AG04449 (cell line): ENCODE results near the gene PIK3AP1.

Experiments used
- CTCF ChIA-PET: fragments of 350-600 bp; formaldehyde crosslinking; extraction: SDS; loops from one replicate; lab custom pipeline; 2021; ENCODE audit warnings: antibody characterized with exemption; lab: Yijun Ruan, JAX
- POLR2A ChIA-PET: fragments of 400-600, 350-600 bp; formaldehyde crosslinking; extraction: SDS; loops from one replicate; lab custom pipeline; 2020; ENCODE audit warnings: antibody characterized with exemption, inconsistent platforms; lab: Yijun Ruan, JAX
- DNase-seq: peaks from one replicate; pipeline ENCODE4 v3.0.0-alpha.2; 2010; ENCODE audit warnings: low read depth, low spot score
- H3K4me3 ChIP-seq: 2 replicates; pipeline ENCODE4 v1.5.1; 2011; ENCODE audit warnings: low read depth, mild to moderate bottlenecking, control low read depth, low read length
- TF ChIP-seq, protein P1 (sequence below): IDR thresholded peaks from one replicate; pipeline ENCODE4 v1.5.1; 2011; ENCODE audit warnings: mild to moderate bottlenecking, moderate library complexity, low read length, control low read depth, inconsistent platforms; ENCODE audit not compliant: insufficient read depth; ENCODE audit errors: missing control alignments

The PIK3AP1 gene

DNA sequence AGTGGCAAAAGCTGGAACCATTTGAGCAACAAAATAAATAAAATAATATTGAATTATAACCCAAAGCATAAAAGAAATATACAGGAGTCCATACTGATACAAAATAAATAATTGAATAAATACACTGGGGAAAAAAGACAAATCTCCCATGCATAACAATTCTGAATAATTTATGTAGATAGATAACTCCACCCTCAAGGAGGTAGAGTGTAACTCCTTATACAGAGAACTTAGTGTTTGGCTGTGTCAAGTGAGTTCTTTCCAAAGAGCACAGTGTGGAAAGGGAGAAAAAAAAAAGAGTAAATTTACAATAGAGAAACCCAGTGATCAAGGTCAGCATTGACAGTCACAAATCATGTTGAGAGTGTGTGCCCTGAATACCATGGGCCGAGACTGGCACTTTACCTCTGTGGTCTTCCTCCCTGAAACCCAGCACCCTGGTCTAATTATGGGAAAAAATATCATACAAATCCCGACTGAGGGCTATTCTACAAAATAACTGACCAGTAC lies 5.5 kb downstream of the PIK3AP1 start:
- CTCF ChIA-PET: no interaction called here
- DNase-seq: no peak
- TF ChIP-seq, protein P1, sequence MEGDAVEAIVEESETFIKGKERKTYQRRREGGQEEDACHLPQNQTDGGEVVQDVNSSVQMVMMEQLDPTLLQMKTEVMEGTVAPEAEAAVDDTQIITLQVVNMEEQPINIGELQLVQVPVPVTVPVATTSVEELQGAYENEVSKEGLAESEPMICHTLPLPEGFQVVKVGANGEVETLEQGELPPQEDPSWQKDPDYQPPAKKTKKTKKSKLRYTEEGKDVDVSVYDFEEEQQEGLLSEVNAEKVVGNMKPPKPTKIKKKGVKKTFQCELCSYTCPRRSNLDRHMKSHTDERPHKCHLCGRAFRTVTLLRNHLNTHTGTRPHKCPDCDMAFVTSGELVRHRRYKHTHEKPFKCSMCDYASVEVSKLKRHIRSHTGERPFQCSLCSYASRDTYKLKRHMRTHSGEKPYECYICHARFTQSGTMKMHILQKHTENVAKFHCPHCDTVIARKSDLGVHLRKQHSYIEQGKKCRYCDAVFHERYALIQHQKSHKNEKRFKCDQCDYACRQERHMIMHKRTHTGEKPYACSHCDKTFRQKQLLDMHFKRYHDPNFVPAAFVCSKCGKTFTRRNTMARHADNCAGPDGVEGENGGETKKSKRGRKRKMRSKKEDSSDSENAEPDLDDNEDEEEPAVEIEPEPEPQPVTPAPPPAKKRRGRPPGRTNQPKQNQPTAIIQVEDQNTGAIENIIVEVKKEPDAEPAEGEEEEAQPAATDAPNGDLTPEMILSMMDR: no peak
- H3K4me3 ChIP-seq: no peak overlapping the region
- POLR2A ChIA-PET: no interaction called here

GRCh38 chr10:96714031-96714590 lies 6.2 kb downstream of the PIK3AP1 start:
- ChIA-PET CTCF (no interaction called here), POLR2A (no interaction called here)
- no peak for DNase-seq
- no peak overlapping the region for H3K4me3 ChIP-seq
- TF ChIP-seq, protein P1: no peak

- TF ChIP-seq, protein P1: no peak
- H3K4me3 ChIP-seq: no peak overlapping the region
- DNase-seq: no peak
- ChIA-PET CTCF (no interaction called here), POLR2A (no interaction called here)
These were observed 7.5 kb downstream of the PIK3AP1 start for GRCh38 chr10:96712662-96713271.

- no peak for DNase-seq
- TF ChIP-seq, protein P1: no peak
- ChIA-PET CTCF (interaction anchor here (0.9 to 1.1 kb wide), 2 partner anchors 33 to 336 kb away, joined by 3 read pairs; no protein-coding TSS in a partner anchor), POLR2A (no interaction called here)
- no peak overlapping the region for H3K4me3 ChIP-seq
These were observed 9.1 kb downstream of the PIK3AP1 start for GRCh38 chr10:96711048-96711728.

DNA sequence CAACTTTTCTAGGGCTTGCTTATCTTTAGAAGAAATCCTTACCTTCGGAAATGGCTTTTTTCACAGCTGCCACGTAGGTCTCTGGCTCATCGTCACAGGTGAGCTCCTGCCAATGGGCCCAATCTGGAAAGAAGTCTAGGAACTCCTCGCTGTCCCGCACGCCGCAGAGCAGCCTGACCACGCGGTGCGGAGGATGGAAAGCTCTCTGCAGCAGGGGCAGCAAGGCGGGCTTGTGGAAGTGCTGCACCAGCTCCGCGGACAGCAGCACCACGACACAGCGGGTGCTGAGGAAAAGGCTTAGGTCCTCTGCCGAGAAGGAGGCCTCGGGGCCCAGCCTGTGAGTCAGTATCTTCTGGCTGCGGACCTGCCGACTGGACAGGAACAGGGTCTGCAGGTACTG lies 10.8 kb downstream of the PIK3AP1 start:
- H3K4me3 ChIP-seq: no peak overlapping the region
- TF ChIP-seq, protein P1: no peak
- ChIA-PET CTCF (no interaction called here), POLR2A (no interaction called here)
- DNase-seq: no peak

GRCh38 chr10:96708996-96709395 lies 11.3 kb downstream of the PIK3AP1 start:
- POLR2A ChIA-PET: no interaction called here
- H3K4me3 ChIP-seq: no peak overlapping the region
- CTCF ChIA-PET: no interaction called here
- no peak for DNase-seq
- TF ChIP-seq, protein P1: no peak
